Measurements from ENCODE around the gene SMYD3.

The SMYD3 gene

GRCh38 chr1:245788886-245789285 lies 718.2 kb downstream of the SMYD3 start:
- no peaks in the 10 kb centered on the region for H3K4me1 ChIP-seq (ENCODE audit: control insufficient read depth, low read length)
- H3K27ac ChIP-seq (ENCODE audit: low read depth, low read length), result no peak overlapping the region
- H3K9me2 ChIP-seq (replicated peaks; ENCODE audit: control insufficient read depth, low read length), result no peaks in the 10 kb centered on the region
- no peaks in the 10 kb centered on the region for H3F3A ChIP-seq (ENCODE audit: control insufficient read depth, insufficient read depth)
- H3K9me3 ChIP-seq (ENCODE audit: control insufficient read depth, insufficient read depth, low read length), result no peaks in the 10 kb centered on the region
- no peak overlapping the region for H3K4me3 ChIP-seq (ENCODE audit: low read length)
- no peaks in the 10 kb centered on the region for H3K79me2 ChIP-seq (ENCODE audit: control insufficient read depth, low read length)
- no peaks in the 10 kb centered on the region for H4K20me1 ChIP-seq (ENCODE audit: control insufficient read depth, insufficient read depth, low read depth, low read length)
- no peak overlapping the region for H3K4me2 ChIP-seq (ENCODE audit: low read length)
- no peaks in the 10 kb centered on the region for H3K27me3 ChIP-seq (ENCODE audit: control insufficient read depth, low read length)
- TF ChIP-seq CTCF (IDR thresholded peaks at IDR 0.05; ENCODE audit: low read depth, low read length, poor library complexity, severe bottlenecking) (no peak), EZH2phosphoT487 (IDR thresholded peaks at IDR 0.05; ENCODE audit: borderline replicate concordance, low read length) (no peak)
- no peaks in the 10 kb centered on the region for H3K36me3 ChIP-seq (ENCODE audit: control insufficient read depth, low read length)

GRCh38 chr1:245788269-245788668 lies 718.8 kb downstream of the SMYD3 start:
- Histone ChIP-seq H3K27me3 (ENCODE audit: control insufficient read depth, low read length) (no peaks in the 10 kb centered on the region), H3K79me2 (ENCODE audit: control insufficient read depth, low read length) (no peaks in the 10 kb centered on the region), H3K9me3 (ENCODE audit: control insufficient read depth, insufficient read depth, low read length) (no peaks in the 10 kb centered on the region), H3K4me2 (ENCODE audit: low read length) (no peak overlapping the region), H4K20me1 (ENCODE audit: control insufficient read depth, insufficient read depth, low read depth, low read length) (no peaks in the 10 kb centered on the region), H3K36me3 (ENCODE audit: control insufficient read depth, low read length) (no peaks in the 10 kb centered on the region), H3K4me1 (ENCODE audit: control insufficient read depth, low read length) (no peaks in the 10 kb centered on the region), H3F3A (ENCODE audit: control insufficient read depth, insufficient read depth) (no peaks in the 10 kb centered on the region), H3K27ac (ENCODE audit: low read depth, low read length) (no peak overlapping the region), H3K4me3 (ENCODE audit: low read length) (no peak overlapping the region), H3K9me2 (replicated peaks; ENCODE audit: control insufficient read depth, low read length) (no peaks in the 10 kb centered on the region)
- TF ChIP-seq CTCF (IDR thresholded peaks at IDR 0.05; ENCODE audit: low read depth, low read length, poor library complexity, severe bottlenecking) (no peak), EZH2phosphoT487 (IDR thresholded peaks at IDR 0.05; ENCODE audit: borderline replicate concordance, low read length) (no peak)

GRCh38 chr1:245786948-245787347 lies 720.1 kb downstream of the SMYD3 start:
- no peaks in the 10 kb centered on the region for H3K79me2 ChIP-seq (ENCODE audit: control insufficient read depth, low read length)
- no peaks in the 10 kb centered on the region for H3F3A ChIP-seq (ENCODE audit: control insufficient read depth, insufficient read depth)
- no peaks in the 10 kb centered on the region for H3K9me2 ChIP-seq (replicated peaks; ENCODE audit: control insufficient read depth, low read length)
- no peaks in the 10 kb centered on the region for H3K4me1 ChIP-seq (ENCODE audit: control insufficient read depth, low read length)
- H3K4me3 ChIP-seq (ENCODE audit: low read length), result no peak overlapping the region
- no peaks in the 10 kb centered on the region for H4K20me1 ChIP-seq (ENCODE audit: control insufficient read depth, insufficient read depth, low read depth, low read length)
- H3K27ac ChIP-seq (ENCODE audit: low read depth, low read length), result no peak overlapping the region
- H3K36me3 ChIP-seq (ENCODE audit: control insufficient read depth, low read length), result no peaks in the 10 kb centered on the region
- no peaks in the 10 kb centered on the region for H3K9me3 ChIP-seq (ENCODE audit: control insufficient read depth, insufficient read depth, low read length)
- TF ChIP-seq EZH2phosphoT487 (IDR thresholded peaks at IDR 0.05; ENCODE audit: borderline replicate concordance, low read length), result no peak
- TF ChIP-seq CTCF (IDR thresholded peaks at IDR 0.05; ENCODE audit: low read depth, low read length, poor library complexity, severe bottlenecking), result no peak
- no peaks in the 10 kb centered on the region for H3K27me3 ChIP-seq (ENCODE audit: control insufficient read depth, low read length)
- no peak overlapping the region for H3K4me2 ChIP-seq (ENCODE audit: low read length)

Measured in DOHH2 (cell line).